H1 (cell line): ENCODE data around the gene PTH2R. TPM values are rescaled to one million over a fixed set of nuclear protein-coding genes. Genes with fewer than 3 reads are reported as not detected.

Source experiments
- CTCF ChIA-PET: fragments of 300-600 bp; sonication (Branson Sonifier 250); formaldehyde crosslinking; loops from one replicate; lab custom pipeline; 2021; ENCODE audit not compliant: partially characterized antibody; lab: Charles Lee
- POLR2A ChIA-PET: fragments of 300-600 bp; sonication (Branson Sonifier 250); formaldehyde crosslinking; loops from one replicate; lab custom pipeline; 2021; ENCODE audit warnings: inconsistent platforms; ENCODE audit not compliant: partially characterized antibody; lab: Charles Lee
- DNase-seq, 2 experiments: peaks; one replicate each; pipeline versions ENCODE4 v3.0.0 to v3.0.0-alpha.2; 2010 to 2022; ENCODE audit warnings: low spot score in 2 of 2, low read depth in 1 of 2, mixed read lengths in 1 of 2
- FAIRE-seq: peaks from 2 replicates; lab custom pipeline; 2011; peaks lifted over from hg19 to GRCh38; lab: Jason Lieb, UNC
- H2AFZ ChIP-seq: 2 replicates; pipeline ENCODE4 v1.8.1; 2012; ENCODE audit warnings: low read length, inconsistent platforms
- H2AK5ac ChIP-seq: 2 replicates; pipeline ENCODE4 v1.6.1; 2013; ENCODE audit warnings: low read depth, low read length
- H2BK120ac ChIP-seq: replicated peaks from 2 replicates; pipeline ENCODE3; 2013; ENCODE audit warnings: low read depth, low read length, inconsistent platforms
- H2BK12ac ChIP-seq: 2 replicates; pipeline ENCODE4 v1.6.1; 2013; ENCODE audit warnings: low read depth, low read length
- H2BK15ac ChIP-seq: 2 replicates; pipeline ENCODE4 v1.6.1; 2013; ENCODE audit warnings: low read length
- H2BK20ac ChIP-seq: 2 replicates; pipeline ENCODE4 v1.6.1; 2013; ENCODE audit warnings: low read length
- H2BK5ac ChIP-seq: 2 replicates; pipeline ENCODE4 v1.6.1; 2013; ENCODE audit warnings: low read depth, low read length
- H3K14ac ChIP-seq: 2 replicates; pipeline ENCODE4 v1.6.1; 2013; ENCODE audit warnings: inconsistent platforms; ENCODE audit not compliant: insufficient read length
- H3K18ac ChIP-seq: 2 replicates; pipeline ENCODE4 v1.6.1; 2013; ENCODE audit warnings: low read length; ENCODE audit errors: extremely low read depth
- H3K23ac ChIP-seq: 2 replicates; pipeline ENCODE4 v1.6.1; 2013; ENCODE audit warnings: inconsistent platforms; ENCODE audit not compliant: insufficient read length
- H3K23me2 ChIP-seq: 2 replicates; pipeline ENCODE4 v1.6.1; 2013; ENCODE audit warnings: low read depth, low read length
- H3K27ac ChIP-seq: 2 replicates; pipeline ENCODE4 v1.6.1; 2011; ENCODE audit warnings: low read depth, low read length, inconsistent platforms
- H3K27me3 ChIP-seq, 4 experiments: replicated peaks in 1 of 4; 1 replicate in 1 of 4; 2 replicates in 3 of 4; pipeline versions ENCODE4 v1.6.1 to v1.8.1; 2011 to 2013; ENCODE audit warnings: low read length in 3 of 4, mild to moderate bottlenecking in 3 of 4, inconsistent platforms in 2 of 4, mixed read lengths in 2 of 4, moderate library complexity in 1 of 4; ENCODE audit not compliant: control insufficient read depth in 3 of 4, insufficient read depth in 3 of 4; ENCODE audit errors: extremely low read depth in 1 of 4
- H3K36me3 ChIP-seq, 4 experiments: 2 replicates each; pipeline versions ENCODE4 v1.6.1 to v1.8.1; 2011 to 2013; ENCODE audit warnings: mild to moderate bottlenecking in 4 of 4, low read length in 3 of 4, moderate library complexity in 2 of 4, control low read depth in 1 of 4, inconsistent platforms in 1 of 4; ENCODE audit not compliant: insufficient read depth in 4 of 4, control insufficient read depth in 2 of 4
- H3K4ac ChIP-seq: replicated peaks from 2 replicates; pipeline ENCODE3; 2013; ENCODE audit warnings: low read length, low read depth, mixed read lengths, inconsistent platforms; ENCODE audit not compliant: insufficient read length
- H3K4me1 ChIP-seq, 4 experiments: replicated peaks in 1 of 4; 1 replicate in 1 of 4; 2 replicates in 3 of 4; pipeline versions ENCODE4 v1.6.1 to v1.8.1; 2011 to 2013; ENCODE audit warnings: low read length in 3 of 4, inconsistent platforms in 2 of 4, mixed read lengths in 1 of 4; ENCODE audit not compliant: insufficient read depth in 4 of 4, control insufficient read depth in 3 of 4
- H3K4me2 ChIP-seq, 2 experiments: 2 replicates each; pipeline versions ENCODE4 v1.6.1 to v1.8.1; 2011 to 2013; ENCODE audit warnings: low read depth in 2 of 2, low read length in 2 of 2, control low read depth in 1 of 2, inconsistent platforms in 1 of 2, mild to moderate bottlenecking in 1 of 2; ENCODE audit not compliant: insufficient read depth in 1 of 2
- H3K4me3 ChIP-seq, 4 experiments: fragments of 200-600, 300-600 bp in 1 of 4; sonication (generic), shearing (Covaris generic), sonication (Bioruptor Twin) in 1 of 4; 2 replicates each; pipeline versions ENCODE4 v1.5.1 to v1.8.1; 2011 to 2016; ENCODE audit warnings: low read length in 4 of 4, low read depth in 3 of 4, control low read depth in 2 of 4, inconsistent platforms in 2 of 4, mild to moderate bottlenecking in 2 of 4, mixed read lengths in 1 of 4, moderate library complexity in 1 of 4; ENCODE audit not compliant: insufficient read depth in 2 of 4; ENCODE audit errors: extremely low read depth in 1 of 4
- H3K56ac ChIP-seq: replicated peaks from 2 replicates; pipeline ENCODE3; 2013; ENCODE audit warnings: low read depth, mild to moderate bottlenecking, mixed read lengths, low read length, inconsistent platforms; ENCODE audit not compliant: insufficient read length
- H3K79me1 ChIP-seq: 2 replicates; pipeline ENCODE4 v1.6.1; 2013; ENCODE audit warnings: low read depth, low read length, control low read depth
- H3K79me2 ChIP-seq, 2 experiments: 2 replicates each; pipeline versions ENCODE4 v1.6.1 to v1.8.1; 2012 to 2013; ENCODE audit warnings: low read length in 2 of 2, mild to moderate bottlenecking in 2 of 2, inconsistent platforms in 1 of 2; ENCODE audit not compliant: insufficient read depth in 2 of 2, control insufficient read depth in 1 of 2
- H3K9ac ChIP-seq, 4 experiments: replicated peaks in 1 of 4; 1 replicate in 1 of 4; 2 replicates in 3 of 4; pipeline versions ENCODE4 v1.6.1 to v1.8.1; 2011 to 2013; ENCODE audit warnings: low read depth in 3 of 4, low read length in 3 of 4, control low read depth in 2 of 4, mild to moderate bottlenecking in 2 of 4, moderate library complexity in 2 of 4, inconsistent platforms in 1 of 4; ENCODE audit errors: extremely low read depth in 1 of 4
- H3K9me3 ChIP-seq, 2 experiments: 2 replicates each; pipeline versions ENCODE4 v1.6.1 to v1.8.1; 2012 to 2013; ENCODE audit warnings: mild to moderate bottlenecking in 2 of 2, moderate library complexity in 2 of 2, control low read depth in 1 of 2, inconsistent platforms in 1 of 2, low read depth in 1 of 2, low read length in 1 of 2, mixed read lengths in 1 of 2; ENCODE audit not compliant: insufficient read depth in 2 of 2
- H4K20me1 ChIP-seq, 2 experiments: replicated peaks in 1 of 2; 2 replicates each; pipeline versions ENCODE3 to v1.8.1; 2011 to 2013; ENCODE audit warnings: inconsistent platforms in 2 of 2, low read length in 2 of 2, mild to moderate bottlenecking in 1 of 2; ENCODE audit not compliant: insufficient read depth in 2 of 2, control insufficient read depth in 1 of 2
- H4K5ac ChIP-seq: 2 replicates; pipeline ENCODE4 v1.6.1; 2013; ENCODE audit warnings: low read length, low read depth, mixed read lengths, inconsistent platforms; ENCODE audit not compliant: insufficient read length
- H4K8ac ChIP-seq: 2 replicates; pipeline ENCODE4 v1.8.0; 2013; ENCODE audit warnings: mild to moderate bottlenecking, moderate library complexity, low read length, inconsistent platforms; ENCODE audit not compliant: insufficient read depth; ENCODE audit errors: extremely low read depth
- H4K91ac ChIP-seq: replicated peaks from 2 replicates; pipeline ENCODE3; 2013; ENCODE audit warnings: low read length, mixed read lengths, inconsistent platforms; ENCODE audit not compliant: insufficient read length
- BRCA1 ChIP-seq: IDR thresholded peaks from 2 replicates; pipeline ENCODE4 v1.6.1; 2012; ENCODE audit warnings: low read depth, low read length, improper control_type of control experiment
- CHD2 ChIP-seq: IDR thresholded peaks from 2 replicates; pipeline ENCODE4 v1.6.1; 2012; ENCODE audit warnings: low read length, improper control_type of control experiment
- HDAC2 ChIP-seq, 2 experiments: fragments of 300-600 bp in 1 of 2; sonication (generic) in 1 of 2; IDR thresholded peaks; 2 replicates each; pipeline ENCODE4 v1.6.1; 2011 to 2012; ENCODE audit warnings: low read depth in 2 of 2, low read length in 2 of 2, mild to moderate bottlenecking in 2 of 2, moderate library complexity in 2 of 2, borderline replicate concordance in 1 of 2, inconsistent platforms in 1 of 2
- KDM5A ChIP-seq: fragments of 200-600 bp; IDR thresholded peaks from 2 replicates; pipeline ENCODE4 v1.7.1; 2012; ENCODE audit warnings: mild to moderate bottlenecking, low read length, inconsistent platforms, mixed read lengths
- MAFK ChIP-seq: IDR thresholded peaks from 2 replicates; pipeline ENCODE4 v1.6.1; 2012; ENCODE audit warnings: low read depth, mild to moderate bottlenecking, improper control_type of control experiment, low read length
- MAX ChIP-seq: IDR thresholded peaks from 2 replicates; pipeline ENCODE4 v1.6.1; 2012; ENCODE audit warnings: inconsistent platforms
- POU5F1 ChIP-seq: IDR thresholded peaks from 2 replicates; pipeline ENCODE4 v1.6.1; 2011; ENCODE audit warnings: low read depth, mild to moderate bottlenecking, low read length, moderate library complexity
- RFX5 ChIP-seq: IDR thresholded peaks from 2 replicates; pipeline ENCODE4 v1.6.1; 2011; ENCODE audit warnings: low read depth, low read length, improper control_type of control experiment, borderline replicate concordance
- SP1 ChIP-seq: IDR thresholded peaks from 2 replicates; pipeline ENCODE4 v1.6.1; 2011; ENCODE audit warnings: low read depth, low read length
- SUZ12 ChIP-seq: fragments of 200-600 bp; sonication (generic); IDR thresholded peaks from 2 replicates; pipeline ENCODE4 v1.6.1; 2012; ENCODE audit warnings: mild to moderate bottlenecking, inconsistent platforms, low read length, moderate library complexity, mixed read lengths
- TCF12 ChIP-seq: IDR thresholded peaks from 2 replicates; pipeline ENCODE4 v1.6.1; 2011; ENCODE audit warnings: low read depth, mild to moderate bottlenecking, low read length
- WGBS, 2 experiments: shearing (Covaris generic) in 1 of 2; methylation state at CpG; one replicate each; pipeline versions ENCODE4 v1.1.6 to v1.1.7; 2013 to 2015; ENCODE audit warnings: low lambda C conversion rate in 2 of 2, mixed read lengths in 2 of 2, inconsistent platforms in 1 of 2, low coverage in 1 of 2, missing lambda C conversion rate in 1 of 2; ENCODE audit not compliant: insufficient replicate concordance in 2 of 2, insufficient coverage in 1 of 2, insufficient read length in 1 of 2; ENCODE audit errors: extremely low coverage in 1 of 2, missing lambda C conversion rate in 1 of 2; 5-methylcytosine and 5-hydroxymethylcytosine counted together
- polyA plus RNA-seq, 7 experiments: library from polyadenylated mRNA; depleted of rRNA in 3 of 7; stranded (reverse) in 5 of 7; unstranded in 2 of 7; fragments of >200 nt in 5 of 7; fragments of 200-250 nt in 2 of 7; gene quantifications; 1 replicate in 5 of 7; 2 replicates in 1 of 7; 4 replicates in 1 of 7; pipeline versions ENCODE4 v1.2.1 to v1.2.3, GENCODE V29; 2011 to 2013; ENCODE audit warnings: missing spikeins in 2 of 7, mixed read lengths in 2 of 7
- total RNA-seq: library from RNA; stranded (reverse); fragmentation: NEBNext Ultra II Directional; extraction: Animal tissue kit (Norgen Biotek cat#: 25700); gene quantifications from 2 replicates; pipeline ENCODE4 v1.2.1, GENCODE V29; 2021

The PTH2R gene
- total and polyA plus RNA-seq, 2 of the 8 experiments (the other 6 are each of a cell fraction or from before 2014, with no cell fraction given) = 0.19 to 0.38 TPM

GRCh38 chr2:208511573-208511972, 105.0 kb downstream of the PTH2R start:
- Histone ChIP-seq H2BK12ac (no peak overlapping the region), H3K56ac (no peak overlapping the region), H2AFZ (no peak overlapping the region), H3K27ac (no peak overlapping the region), H2BK120ac (no peak overlapping the region), H3K36me3 (no peaks in the 10 kb centered on the region; a peak in 1 of 8 replicates), H3K4me1 (no peaks in the 10 kb centered on the region), H3K79me2 (no peaks in the 10 kb centered on the region), H3K4me3 (no peak overlapping the region), H3K18ac (no peak overlapping the region), H3K9ac (no peak overlapping the region), H4K8ac (no peak overlapping the region), H3K79me1 (no peaks in the 10 kb centered on the region), H3K14ac (no peak overlapping the region), H3K23me2 (no peaks in the 10 kb centered on the region), H3K4me2 (no peak overlapping the region), H2BK5ac (no peak overlapping the region), H4K91ac (no peak overlapping the region), H4K20me1 (no peaks in the 10 kb centered on the region), H3K9me3 (peaks cover 11 to 12% of the 10 kb centered on the region in 2 experiments), H3K4ac (no peak overlapping the region), H2AK5ac (no peak overlapping the region), H3K23ac (no peak overlapping the region), H2BK20ac (no peak overlapping the region), H2BK15ac (no peak overlapping the region), H3K27me3 (no peaks in the 10 kb centered on the region), H4K5ac (no peak overlapping the region)
- POLR2A ChIA-PET = no interaction called here
- FAIRE-seq (no peak), DNase-seq (no peak)
- CTCF ChIA-PET = interaction anchor here (0.8 to 1.1 kb wide), 2 partner anchors 11 to 12 kb away, joined by 3 read pairs; no protein-coding TSS in a partner anchor
- WGBS, 2 experiments = 100% methylated on average over 1 of the region's 1 CpG; no CpG with 5 or more reads in 1 of the 2 experiments
- TF ChIP-seq TCF12 (no peak), BRCA1 (no peak), HDAC2 (IDR thresholded peaks at IDR 0.05; ENCODE audit: borderline replicate concordance in 1 of 2, low read depth in 2 of 2, low read length in 2 of 2) (no peak), SUZ12 (no peak), MAFK (no peak), RFX5 (no peak), POU5F1 (no peak), MAX (no peak), SP1 (no peak), KDM5A (no peak), CHD2 (no peak)
